ENCODE measurements around the gene ACCS.

ACCS gene

DNA sequence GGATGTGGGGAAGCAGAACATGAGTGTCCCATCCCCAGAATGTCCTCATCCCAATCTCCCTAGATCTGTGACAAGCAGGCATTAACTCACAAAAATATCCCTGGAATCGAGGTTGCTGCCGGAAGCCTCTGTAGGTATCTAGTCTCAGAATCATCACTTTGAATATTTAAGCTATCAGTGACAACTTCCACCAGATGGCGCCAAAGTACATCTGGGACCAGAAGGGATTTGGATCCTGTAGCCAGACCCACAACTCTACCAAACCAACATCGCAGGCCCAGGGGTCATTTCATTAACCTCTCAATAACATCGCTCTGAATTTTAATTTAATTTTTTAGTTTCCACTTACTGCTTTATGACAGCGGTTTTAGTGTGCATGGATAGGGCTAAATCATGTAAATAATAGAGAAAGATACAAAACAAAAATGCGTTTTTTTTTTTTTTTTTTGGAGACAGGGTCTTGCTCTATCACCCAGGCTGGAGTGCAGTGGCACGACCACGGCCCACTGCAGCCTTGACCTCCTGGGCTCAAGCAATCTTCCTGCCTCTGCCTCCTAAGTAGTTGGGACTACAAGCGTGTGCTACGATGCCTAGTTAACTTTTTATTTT lies 28.3 kb downstream of the ACCS start:
- peak; percentile 79 for DNase-seq

DNA sequence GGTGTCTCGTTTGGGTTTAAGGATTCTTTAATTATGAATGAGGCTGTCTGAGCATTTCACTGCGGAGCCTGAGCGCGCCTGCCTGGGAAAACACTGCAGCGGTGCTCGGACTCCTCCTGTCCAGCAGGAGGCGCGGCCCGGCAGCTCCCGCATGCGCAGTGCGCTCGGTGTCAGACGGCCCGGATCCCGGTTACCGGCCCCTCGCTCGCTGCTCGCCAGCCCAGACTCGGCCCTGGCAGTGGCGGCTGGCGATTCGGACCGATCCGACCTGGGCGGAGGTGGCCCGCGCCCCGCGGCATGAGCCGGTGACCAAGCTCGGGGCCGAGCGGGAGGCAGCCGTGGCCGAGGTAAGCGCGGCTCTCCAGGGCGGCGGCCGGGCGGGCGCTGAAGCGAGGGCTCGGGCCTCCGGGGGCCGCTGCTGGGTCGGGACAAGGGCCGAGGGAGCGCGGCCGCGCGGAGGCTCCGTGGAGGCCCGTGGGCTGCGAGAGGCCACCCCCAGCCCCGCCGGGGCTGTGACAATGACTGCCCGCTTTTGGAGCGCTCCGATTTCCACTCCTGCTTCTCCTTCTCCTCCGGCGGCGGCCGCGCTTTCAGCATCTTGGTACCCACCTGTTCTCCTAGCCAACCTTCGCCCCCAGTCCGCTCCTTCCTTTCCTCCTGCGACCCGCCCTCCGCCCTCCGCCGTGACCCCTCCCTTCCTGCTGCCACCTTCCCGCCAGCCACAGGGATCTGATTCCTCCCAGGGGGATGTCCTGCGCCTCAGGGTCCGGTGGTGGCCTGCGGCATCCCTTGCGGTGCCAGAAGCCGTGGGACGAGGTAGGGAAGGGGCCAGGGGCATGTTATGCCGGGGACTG lies 29.7 kb downstream of the ACCS start, which contains the start of gene EXT2:
EXT2 (plus strand) TSS at position 173 of the 854 bp plus-strand sequence. CDS start 12,035 bp downstream, outside the sequence.
- peak; percentile 87 for DNase-seq

DNA sequence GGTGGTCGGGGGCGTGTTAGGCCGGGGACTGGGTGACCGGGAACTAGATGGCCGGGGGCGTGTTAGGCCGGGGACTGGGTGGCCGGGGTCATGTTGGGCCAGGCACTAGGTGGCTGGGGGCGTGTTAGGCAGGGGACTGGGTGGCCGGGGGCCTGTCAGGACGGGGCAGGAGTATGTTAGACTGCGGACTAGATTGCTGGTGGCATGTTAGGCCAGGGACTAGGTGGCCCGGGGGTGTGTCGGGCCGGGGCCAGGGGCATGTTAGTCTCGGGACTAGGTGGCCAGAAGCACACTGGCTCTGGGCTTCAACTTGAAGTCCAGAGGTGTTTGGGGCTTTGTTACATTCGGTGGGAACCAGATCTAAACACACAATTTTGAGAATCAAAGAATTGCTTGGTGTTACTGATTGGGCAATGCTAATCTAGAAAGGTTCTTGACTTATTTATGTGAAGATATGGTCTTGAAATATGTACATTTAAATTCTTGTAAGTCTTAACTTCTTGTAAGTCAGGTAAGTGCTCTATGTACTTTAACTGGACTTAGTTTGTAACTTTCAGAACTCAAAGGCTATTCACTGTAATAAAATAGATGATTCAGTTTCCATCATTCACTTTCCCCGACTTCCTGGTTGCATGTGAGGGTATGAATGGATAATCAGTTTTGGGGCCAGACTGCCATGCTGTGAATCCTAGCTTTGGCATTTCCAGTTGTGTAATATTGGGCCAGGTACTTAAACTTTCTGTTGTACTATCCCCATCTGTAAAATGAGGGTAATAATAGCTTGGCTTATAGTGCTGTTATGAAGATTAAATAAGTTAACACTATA lies 30.5 kb downstream of the ACCS start:
- no peak for DNase-seq

DNA sequence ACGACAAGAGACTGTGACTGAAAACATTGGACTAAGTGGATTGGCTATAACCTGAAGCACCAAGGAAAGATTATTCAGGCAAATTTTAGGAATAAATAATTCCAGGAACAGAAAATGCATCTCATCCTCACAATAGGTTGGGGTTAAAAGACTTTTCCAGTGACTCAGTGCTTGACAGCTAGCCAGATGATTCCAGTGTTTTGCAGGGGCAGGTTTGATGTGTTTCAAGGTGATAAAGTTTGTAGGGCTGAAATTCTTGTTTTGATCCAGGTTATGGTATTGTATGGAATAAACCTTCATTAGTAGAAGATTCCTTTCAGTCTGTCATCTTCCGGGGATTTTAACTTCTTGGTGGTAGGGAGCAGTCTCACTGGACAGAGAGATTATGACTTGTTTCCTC lies 31.8 kb downstream of the ACCS start:
- DNase-seq, result no peak

GRCh38 chr11:44101098-44101497 lies 35.0 kb downstream of the ACCS start:
- no peak for DNase-seq

- DNase-seq, result no peak
These were observed 38.6 kb downstream of the ACCS start for GRCh38 chr11:44104481-44105294.

DNA sequence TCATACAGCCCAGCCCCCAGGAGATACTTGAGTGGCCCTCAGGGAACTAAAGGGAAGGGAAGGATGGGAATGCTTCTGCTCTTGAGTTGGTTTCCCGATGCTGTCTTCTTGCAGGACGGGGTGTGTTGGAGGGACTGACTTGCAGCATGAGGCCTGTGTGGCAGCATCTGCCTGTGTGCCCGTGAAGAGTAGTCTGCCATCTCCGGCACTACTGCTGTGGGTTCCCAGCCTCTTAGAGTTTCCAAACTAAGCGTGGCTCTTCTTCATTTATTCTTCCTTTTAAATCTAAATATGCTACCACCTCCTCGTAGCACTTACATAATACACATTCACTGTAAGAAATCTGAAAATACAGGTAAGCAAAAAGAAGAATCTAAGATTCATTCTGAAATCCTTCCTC lies 42.2 kb downstream of the ACCS start:
- no peak for DNase-seq

GRCh38 chr11:44110231-44110679 lies 44.2 kb downstream of the ACCS start:
- peak; percentile 54 for DNase-seq

GRCh38 chr11:44112091-44112821 lies 46.2 kb downstream of the ACCS start:
- no peak for DNase-seq

- no peak for DNase-seq
These were observed 46.9 kb downstream of the ACCS start for GRCh38 chr11:44113018-44113417.

GRCh38 chr11:44113572-44113971 lies 47.5 kb downstream of the ACCS start:
- no peak for DNase-seq

GRCh38 chr11:44116234-44116830 lies 50.3 kb downstream of the ACCS start:
- no peak for DNase-seq

DNA sequence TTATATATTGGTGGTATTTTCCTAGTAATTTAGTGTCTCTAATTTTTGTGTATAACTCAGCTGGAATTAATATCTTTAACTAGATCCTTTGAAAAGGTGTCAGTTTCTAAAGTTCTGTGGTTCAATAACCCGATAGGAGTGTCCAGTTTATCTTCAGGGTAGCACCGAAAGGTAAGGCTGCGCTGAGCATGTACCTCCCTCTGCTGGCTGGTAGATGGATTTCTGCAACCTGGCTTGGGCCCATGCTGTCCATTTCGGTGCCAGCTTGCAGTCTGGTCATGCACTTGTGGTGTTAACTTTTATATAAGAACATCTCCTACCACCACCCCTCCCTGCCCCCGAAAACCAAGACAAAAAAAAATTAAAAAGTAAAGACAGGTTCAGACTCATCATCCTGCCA lies 54.1 kb downstream of the ACCS start:
- no peak for DNase-seq

GRCh38 chr11:44125598-44125997 lies 59.5 kb downstream of the ACCS start:
- DNase-seq, result no peak

GRCh38 chr11:44126304-44126703 lies 60.2 kb downstream of the ACCS start:
- DNase-seq, result no peak

- DNase-seq, result no peak
These were observed 61.1 kb downstream of the ACCS start for GRCh38 chr11:44127130-44127529.

- DNase-seq, result no peak
These were observed 62.7 kb downstream of the ACCS start for GRCh38 chr11:44128729-44129128.

GRCh38 chr11:44130751-44131150 lies 64.7 kb downstream of the ACCS start:
- DNase-seq, result no peak

- no peak for DNase-seq
These were observed 67.4 kb downstream of the ACCS start for GRCh38 chr11:44133335-44133946.

All from activated naive CD4-positive, alpha-beta T cell treated with Interleukin-2 at 50 U/mL for 16 hours (primary cell).